Measurements from ENCODE around the gene PLXNA4.

GRCh38 chr7:132462478-132462877 is 113.8 kb downstream of the PLXNA4 start:
- TF ChIP-seq CTCF (conservative IDR thresholded peaks at IDR 0.05; ENCODE audit: low read depth in 2 of 2): no peak
- TF ChIP-seq CREB1 (CRISPR knock-in tag; IDR thresholded peaks at IDR 0.05; ENCODE audit: low read depth): no peak
- no peak for TF ChIP-seq EZH2 (IDR thresholded peaks at IDR 0.05; ENCODE audit: low read depth, unreplicated experiment)
- TF ChIP-seq JUNB (IDR thresholded peaks at IDR 0.05; ENCODE audit: unreplicated experiment): no peak
- no peak for TF ChIP-seq ETS1 (IDR thresholded peaks at IDR 0.05)
- no peak for TF ChIP-seq EZH2phosphoT487 (IDR thresholded peaks at IDR 0.05; ENCODE audit: unreplicated experiment)
- TF ChIP-seq, protein P1, sequence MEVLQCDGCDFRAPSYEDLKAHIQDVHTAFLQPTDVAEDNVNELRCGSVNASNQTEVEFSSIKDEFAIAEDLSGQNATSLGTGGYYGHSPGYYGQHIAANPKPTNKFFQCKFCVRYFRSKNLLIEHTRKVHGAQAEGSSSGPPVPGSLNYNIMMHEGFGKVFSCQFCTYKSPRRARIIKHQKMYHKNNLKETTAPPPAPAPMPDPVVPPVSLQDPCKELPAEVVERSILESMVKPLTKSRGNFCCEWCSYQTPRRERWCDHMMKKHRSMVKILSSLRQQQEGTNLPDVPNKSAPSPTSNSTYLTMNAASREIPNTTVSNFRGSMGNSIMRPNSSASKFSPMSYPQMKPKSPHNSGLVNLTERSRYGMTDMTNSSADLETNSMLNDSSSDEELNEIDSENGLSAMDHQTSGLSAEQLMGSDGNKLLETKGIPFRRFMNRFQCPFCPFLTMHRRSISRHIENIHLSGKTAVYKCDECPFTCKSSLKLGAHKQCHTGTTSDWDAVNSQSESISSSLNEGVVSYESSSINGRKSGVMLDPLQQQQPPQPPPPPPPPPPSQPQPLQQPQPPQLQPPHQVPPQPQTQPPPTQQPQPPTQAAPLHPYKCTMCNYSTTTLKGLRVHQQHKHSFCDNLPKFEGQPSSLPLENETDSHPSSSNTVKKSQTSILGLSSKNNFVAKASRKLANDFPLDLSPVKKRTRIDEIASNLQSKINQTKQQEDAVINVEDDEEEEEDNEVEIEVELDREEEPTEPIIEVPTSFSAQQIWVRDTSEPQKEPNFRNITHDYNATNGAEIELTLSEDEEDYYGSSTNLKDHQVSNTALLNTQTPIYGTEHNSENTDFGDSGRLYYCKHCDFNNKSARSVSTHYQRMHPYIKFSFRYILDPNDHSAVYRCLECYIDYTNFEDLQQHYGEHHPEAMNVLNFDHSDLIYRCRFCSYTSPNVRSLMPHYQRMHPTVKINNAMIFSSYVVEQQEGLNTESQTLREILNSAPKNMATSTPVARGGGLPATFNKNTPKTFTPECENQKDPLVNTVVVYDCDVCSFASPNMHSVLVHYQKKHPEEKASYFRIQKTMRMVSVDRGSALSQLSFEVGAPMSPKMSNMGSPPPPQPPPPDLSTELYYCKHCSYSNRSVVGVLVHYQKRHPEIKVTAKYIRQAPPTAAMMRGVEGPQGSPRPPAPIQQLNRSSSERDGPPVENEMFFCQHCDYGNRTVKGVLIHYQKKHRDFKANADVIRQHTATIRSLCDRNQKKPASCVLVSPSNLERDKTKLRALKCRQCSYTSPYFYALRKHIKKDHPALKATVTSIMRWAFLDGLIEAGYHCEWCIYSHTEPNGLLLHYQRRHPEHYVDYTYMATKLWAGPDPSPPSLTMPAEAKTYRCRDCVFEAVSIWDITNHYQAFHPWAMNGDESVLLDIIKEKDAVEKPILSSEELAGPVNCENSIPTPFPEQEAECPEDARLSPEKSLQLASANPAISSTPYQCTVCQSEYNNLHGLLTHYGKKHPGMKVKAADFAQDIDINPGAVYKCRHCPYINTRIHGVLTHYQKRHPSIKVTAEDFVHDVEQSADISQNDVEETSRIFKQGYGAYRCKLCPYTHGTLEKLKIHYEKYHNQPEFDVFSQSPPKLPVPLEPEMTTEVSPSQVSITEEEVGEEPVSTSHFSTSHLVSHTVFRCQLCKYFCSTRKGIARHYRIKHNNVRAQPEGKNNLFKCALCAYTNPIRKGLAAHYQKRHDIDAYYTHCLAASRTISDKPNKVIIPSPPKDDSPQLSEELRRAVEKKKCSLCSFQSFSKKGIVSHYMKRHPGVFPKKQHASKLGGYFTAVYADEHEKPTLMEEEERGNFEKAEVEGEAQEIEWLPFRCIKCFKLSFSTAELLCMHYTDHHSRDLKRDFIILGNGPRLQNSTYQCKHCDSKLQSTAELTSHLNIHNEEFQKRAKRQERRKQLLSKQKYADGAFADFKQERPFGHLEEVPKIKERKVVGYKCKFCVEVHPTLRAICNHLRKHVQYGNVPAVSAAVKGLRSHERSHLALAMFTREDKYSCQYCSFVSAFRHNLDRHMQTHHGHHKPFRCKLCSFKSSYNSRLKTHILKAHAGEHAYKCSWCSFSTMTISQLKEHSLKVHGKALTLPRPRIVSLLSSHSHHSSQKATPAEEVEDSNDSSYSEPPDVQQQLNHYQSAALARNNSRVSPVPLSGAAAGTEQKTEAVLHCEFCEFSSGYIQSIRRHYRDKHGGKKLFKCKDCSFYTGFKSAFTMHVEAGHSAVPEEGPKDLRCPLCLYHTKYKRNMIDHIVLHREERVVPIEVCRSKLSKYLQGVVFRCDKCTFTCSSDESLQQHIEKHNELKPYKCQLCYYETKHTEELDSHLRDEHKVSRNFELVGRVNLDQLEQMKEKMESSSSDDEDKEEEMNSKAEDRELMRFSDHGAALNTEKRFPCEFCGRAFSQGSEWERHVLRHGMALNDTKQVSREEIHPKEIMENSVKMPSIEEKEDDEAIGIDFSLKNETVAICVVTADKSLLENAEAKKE (CRISPR knock-in tag; IDR thresholded peaks at IDR 0.05): no peak

All from GM23338 (cell line).